Measurements from ENCODE around the gene MUC20.
"Not testable (repeated sequence)": the region's sequence is repeated elsewhere in the genome, so short reads cannot be mapped to it uniquely, and the experiment has no call there.

MUC20 gene

GRCh38 chr3:195748661-195749060, 27.9 kb downstream of the MUC20 start:
- DNase-seq (ENCODE audit: extremely low read depth, low read depth) = no peak
- no peak for TF ChIP-seq CTCF (IDR thresholded peaks at IDR 0.05; ENCODE audit: low read depth, low read length, missing control alignments)
- no peak overlapping the region for H3K4me3 ChIP-seq (replicated peaks; ENCODE audit: low read depth, low read length)

GRCh38 chr3:195749101-195749500, 28.3 kb downstream of the MUC20 start:
- not testable (repeated sequence) for H3K4me3 ChIP-seq (replicated peaks; ENCODE audit: low read depth, low read length); DNase-seq (ENCODE audit: extremely low read depth, low read depth)

GRCh38 chr3:195750797-195751520, 30.2 kb downstream of the MUC20 start:
- no peak for TF ChIP-seq CTCF (IDR thresholded peaks at IDR 0.05; ENCODE audit: low read depth, low read length, missing control alignments)
- no peak overlapping the region for H3K4me3 ChIP-seq (replicated peaks; ENCODE audit: low read depth, low read length)
- DNase-seq (ENCODE audit: extremely low read depth, low read depth) = no peak

- TF ChIP-seq CTCF (IDR thresholded peaks at IDR 0.05; ENCODE audit: low read depth, low read length, missing control alignments) = no peak
- DNase-seq (ENCODE audit: extremely low read depth, low read depth) = no peak
- no peak overlapping the region for H3K4me3 ChIP-seq (replicated peaks; ENCODE audit: low read depth, low read length)
Measured at GRCh38 chr3:195751560-195751959, 30.8 kb downstream of the MUC20 start.

GRCh38 chr3:195752066-195752465, 31.3 kb downstream of the MUC20 start:
- TF ChIP-seq CTCF (IDR thresholded peaks at IDR 0.05; ENCODE audit: low read depth, low read length, missing control alignments) = no peak
- no peak overlapping the region for H3K4me3 ChIP-seq (replicated peaks; ENCODE audit: low read depth, low read length)
- DNase-seq (ENCODE audit: extremely low read depth, low read depth) = no peak

GRCh38 chr3:195752546-195753331, 32.0 kb downstream of the MUC20 start:
- no peak for DNase-seq (ENCODE audit: extremely low read depth, low read depth)
- H3K4me3 ChIP-seq (replicated peaks; ENCODE audit: low read depth, low read length) = no peak overlapping the region
- TF ChIP-seq CTCF (IDR thresholded peaks at IDR 0.05; ENCODE audit: low read depth, low read length, missing control alignments) = no peak

GRCh38 chr3:195753581-195753980, 32.8 kb downstream of the MUC20 start:
- TF ChIP-seq CTCF (IDR thresholded peaks at IDR 0.05; ENCODE audit: low read depth, low read length, missing control alignments) = no peak
- no peak overlapping the region for H3K4me3 ChIP-seq (replicated peaks; ENCODE audit: low read depth, low read length)
- no peak for DNase-seq (ENCODE audit: extremely low read depth, low read depth)

All from HFF-Myc (cell line).